ENCODE results near the gene HEG1.

The HEG1 gene

GRCh38 chr3:125025642-125026041 is 30.2 kb downstream of the HEG1 start:
- FAIRE-seq (no peak), DNase-seq (ENCODE audit: insufficient read length) (no peak)

GRCh38 chr3:125024817-125025216 is 31.0 kb downstream of the HEG1 start:
- DNase-seq (ENCODE audit: insufficient read length) (no peak), FAIRE-seq (no peak)
- no peak for TF ChIP-seq TAF1 (IDR thresholded peaks at IDR 0.05; ENCODE audit: borderline replicate concordance, low read depth, low read length)
- no peak for TF ChIP-seq POLR2A (IDR thresholded peaks at IDR 0.05; ENCODE audit: low read depth, low read length)
- no peak for TF ChIP-seq POLR2AphosphoS5 (IDR thresholded peaks at IDR 0.05; ENCODE audit: low read depth, low read length)

More at GRCh38 chr3:125025642-125026041, 30.2 kb downstream of the HEG1 start:
- TF ChIP-seq TAF1 (IDR thresholded peaks at IDR 0.05; ENCODE audit: borderline replicate concordance, low read depth, low read length) (no peak), POLR2A (IDR thresholded peaks at IDR 0.05; ENCODE audit: low read depth, low read length) (no peak), POLR2AphosphoS5 (IDR thresholded peaks at IDR 0.05; ENCODE audit: low read depth, low read length) (no peak)

GRCh38 chr3:125023833-125024555 is 31.8 kb downstream of the HEG1 start:
- DNase-seq (ENCODE audit: insufficient read length) (no peak), FAIRE-seq (no peak)
- TF ChIP-seq POLR2AphosphoS5 (IDR thresholded peaks at IDR 0.05; ENCODE audit: low read depth, low read length): no peak
- no peak for TF ChIP-seq TAF1 (IDR thresholded peaks at IDR 0.05; ENCODE audit: borderline replicate concordance, low read depth, low read length)
- TF ChIP-seq POLR2A (IDR thresholded peaks at IDR 0.05; ENCODE audit: low read depth, low read length): no peak

GRCh38 chr3:125022206-125022605 is 33.6 kb downstream of the HEG1 start:
- DNase-seq (ENCODE audit: insufficient read length) (no peak), FAIRE-seq (no peak)
- TF ChIP-seq TAF1 (IDR thresholded peaks at IDR 0.05; ENCODE audit: borderline replicate concordance, low read depth, low read length) (no peak), POLR2A (IDR thresholded peaks at IDR 0.05; ENCODE audit: low read depth, low read length) (no peak), POLR2AphosphoS5 (IDR thresholded peaks at IDR 0.05; ENCODE audit: low read depth, low read length) (no peak)

GRCh38 chr3:125019271-125019670 is 36.5 kb downstream of the HEG1 start:
- FAIRE-seq: no peak

GRCh38 chr3:125017406-125017805 is 38.4 kb downstream of the HEG1 start:
- no peak for FAIRE-seq
- TF ChIP-seq POLR2A (IDR thresholded peaks at IDR 0.05; ENCODE audit: low read depth, low read length): no peak
- no peak for TF ChIP-seq POLR2AphosphoS5 (IDR thresholded peaks at IDR 0.05; ENCODE audit: low read depth, low read length)
- TF ChIP-seq TAF1 (IDR thresholded peaks at IDR 0.05; ENCODE audit: borderline replicate concordance, low read depth, low read length): no peak
- no peak for DNase-seq (ENCODE audit: insufficient read length)

More at GRCh38 chr3:125019271-125019670, 36.5 kb downstream of the HEG1 start:
- TF ChIP-seq POLR2AphosphoS5 (IDR thresholded peaks at IDR 0.05; ENCODE audit: low read depth, low read length) (no peak), TAF1 (IDR thresholded peaks at IDR 0.05; ENCODE audit: borderline replicate concordance, low read depth, low read length) (no peak), POLR2A (IDR thresholded peaks at IDR 0.05; ENCODE audit: low read depth, low read length) (no peak)
- DNase-seq (ENCODE audit: insufficient read length): no peak

GRCh38 chr3:125014570-125015179 is 41.1 kb downstream of the HEG1 start:
- TF ChIP-seq POLR2A (IDR thresholded peaks at IDR 0.05; ENCODE audit: low read depth, low read length): no peak
- TF ChIP-seq TAF1 (IDR thresholded peaks at IDR 0.05; ENCODE audit: borderline replicate concordance, low read depth, low read length): no peak
- FAIRE-seq (no peak), DNase-seq (ENCODE audit: insufficient read length) (no peak)

- TF ChIP-seq POLR2AphosphoS5 (IDR thresholded peaks at IDR 0.05; ENCODE audit: low read depth, low read length): no peak
- no peak for TF ChIP-seq POLR2A (IDR thresholded peaks at IDR 0.05; ENCODE audit: low read depth, low read length)
- TF ChIP-seq TAF1 (IDR thresholded peaks at IDR 0.05; ENCODE audit: borderline replicate concordance, low read depth, low read length): no peak
Observed at GRCh38 chr3:125013095-125013494, 42.7 kb downstream of the HEG1 start.

GRCh38 chr3:125011941-125012340 is 43.9 kb downstream of the HEG1 start:
- FAIRE-seq: no peak

More at GRCh38 chr3:125013095-125013494, 42.7 kb downstream of the HEG1 start:
- no peak for DNase-seq (ENCODE audit: insufficient read length)
- FAIRE-seq: no peak

GRCh38 chr3:125010393-125010792 is 45.4 kb downstream of the HEG1 start:
- no peak for DNase-seq (ENCODE audit: insufficient read length)
- no peak for FAIRE-seq
- TF ChIP-seq TAF1 (IDR thresholded peaks at IDR 0.05; ENCODE audit: borderline replicate concordance, low read depth, low read length) (no peak), POLR2A (IDR thresholded peaks at IDR 0.05; ENCODE audit: low read depth, low read length) (no peak), POLR2AphosphoS5 (IDR thresholded peaks at IDR 0.05; ENCODE audit: low read depth, low read length) (no peak)

More at GRCh38 chr3:125011941-125012340, 43.9 kb downstream of the HEG1 start:
- no peak for TF ChIP-seq POLR2AphosphoS5 (IDR thresholded peaks at IDR 0.05; ENCODE audit: low read depth, low read length)
- no peak for TF ChIP-seq TAF1 (IDR thresholded peaks at IDR 0.05; ENCODE audit: borderline replicate concordance, low read depth, low read length)
- no peak for TF ChIP-seq POLR2A (IDR thresholded peaks at IDR 0.05; ENCODE audit: low read depth, low read length)
- no peak for DNase-seq (ENCODE audit: insufficient read length)

GRCh38 chr3:125008766-125009165 is 47.0 kb downstream of the HEG1 start:
- DNase-seq (ENCODE audit: insufficient read length) (no peak), FAIRE-seq (no peak)
- TF ChIP-seq POLR2A (IDR thresholded peaks at IDR 0.05; ENCODE audit: low read depth, low read length) (no peak), TAF1 (IDR thresholded peaks at IDR 0.05; ENCODE audit: borderline replicate concordance, low read depth, low read length) (no peak), POLR2AphosphoS5 (IDR thresholded peaks at IDR 0.05; ENCODE audit: low read depth, low read length) (no peak)

- FAIRE-seq: no peak
- no peak for TF ChIP-seq POLR2A (IDR thresholded peaks at IDR 0.05; ENCODE audit: low read depth, low read length)
- no peak for TF ChIP-seq TAF1 (IDR thresholded peaks at IDR 0.05; ENCODE audit: borderline replicate concordance, low read depth, low read length)
- TF ChIP-seq POLR2AphosphoS5 (IDR thresholded peaks at IDR 0.05; ENCODE audit: low read depth, low read length): no peak
- DNase-seq (ENCODE audit: insufficient read length): no peak
Observed at GRCh38 chr3:125006291-125006731, 49.5 kb downstream of the HEG1 start.
